B cell (primary cell): Measurements from ENCODE around the gene ZC3H18. TPM values are rescaled to one million over a fixed set of nuclear protein-coding genes. Genes with fewer than 3 reads are reported as not detected.

Experiments
- ATAC-seq: fragments of 200-7000 bp; cut with Tn5 transposase; one replicate; pipeline ENCODE4 v1.10.0; 2021; ENCODE audit warnings: low read depth, mild to moderate bottlenecking, moderate number of reproducible peaks, moderate library complexity
- CTCF ChIA-PET: fragments of 350-600 bp; sonication (Branson Sonifier 250); formaldehyde crosslinking; loops from one replicate; lab custom pipeline; 2021; ENCODE audit warnings: antibody characterized with exemption, inconsistent platforms; lab: Charles Lee
- POLR2A ChIA-PET: fragments of 350-600 bp; sonication (Branson Sonifier 250); formaldehyde crosslinking; loops from one replicate; lab custom pipeline; 2021; ENCODE audit warnings: antibody characterized with exemption; lab: Charles Lee
- DNase-seq: peaks from one replicate; pipeline ENCODE4 v3.0.0; 2013
- H2AFZ ChIP-seq: 2 replicates; pipeline ENCODE4 v1.6.1; 2012; ENCODE audit warnings: mild to moderate bottlenecking, low read depth, low read length; ENCODE audit not compliant: insufficient read depth, poor library complexity, severe bottlenecking
- H3K27ac ChIP-seq, 2 donors: 1 replicate in 1 of 2; 2 replicates in 1 of 2; pipeline ENCODE4 v1.5.1; 2012 to 2013; ENCODE audit warnings: low read length in 2 of 2, mild to moderate bottlenecking in 2 of 2, moderate library complexity in 1 of 2
- H3K27me3 ChIP-seq, 4 experiments: fragments of 200-600 bp in 1 of 4; sonication (generic) in 1 of 4; replicated peaks in 1 of 4; 1 replicate in 2 of 4; 2 replicates in 2 of 4; pipeline versions ENCODE4 v1.6.1 to v1.7.0; 2013 to 2016; ENCODE audit warnings: low read length in 3 of 4, mild to moderate bottlenecking in 2 of 4, mixed read lengths in 1 of 4, moderate library complexity in 1 of 4; ENCODE audit not compliant: insufficient read depth in 4 of 4, control insufficient read depth in 3 of 4; ENCODE audit errors: control extremely low read depth in 1 of 4
- H3K36me3 ChIP-seq, 2 experiments: replicated peaks in 1 of 2; 1 replicate in 1 of 2; 2 replicates in 1 of 2; pipeline versions ENCODE4 v1.6.1 to v1.7.1; 2013; ENCODE audit warnings: low read length in 1 of 2; ENCODE audit not compliant: insufficient read depth in 2 of 2, control insufficient read depth in 1 of 2; ENCODE audit errors: control extremely low read depth in 1 of 2, extremely low read depth in 1 of 2
- H3K4me1 ChIP-seq, 2 donors: fragments of 200-600 bp in 1 of 2; sonication (generic) in 1 of 2; 1 replicate in 1 of 2; 2 replicates in 1 of 2; pipeline versions ENCODE4 v1.5.1 to v1.6.1; 2013 to 2017; ENCODE audit warnings: low read length in 2 of 2; ENCODE audit not compliant: control insufficient read depth in 2 of 2, insufficient read depth in 2 of 2
- H3K4me2 ChIP-seq: replicated peaks from 2 replicates; pipeline ENCODE3; 2012; ENCODE audit warnings: mild to moderate bottlenecking, low read depth, low read length; ENCODE audit not compliant: poor library complexity, severe bottlenecking
- H3K4me3 ChIP-seq, 5 experiments: fragments of 200-600 bp in 1 of 5; sonication (generic) in 1 of 5; 1 replicate in 3 of 5; 2 replicates in 2 of 5; pipeline versions ENCODE4 v1.5.1 to v1.7.0; 2011 to 2016; ENCODE audit warnings: low read length in 4 of 5, mild to moderate bottlenecking in 4 of 5, low read depth in 2 of 5, control low read depth in 1 of 5, moderate library complexity in 1 of 5; ENCODE audit not compliant: insufficient read depth in 1 of 5; ENCODE audit errors: control extremely low read depth in 1 of 5, extremely low read depth in 1 of 5
- H3K79me2 ChIP-seq: fragments of 200-600 bp; sonication (generic); one replicate; pipeline ENCODE4 v1.6.0; 2016; ENCODE audit warnings: low read length; ENCODE audit not compliant: control insufficient read depth, insufficient read depth
- H3K9ac ChIP-seq: fragments of 200-600 bp; sonication (generic); 2 replicates; pipeline ENCODE4 v1.6.1; 2017; ENCODE audit warnings: mild to moderate bottlenecking, low read length, moderate library complexity
- H3K9me3 ChIP-seq, 3 donors: one replicate each; pipeline versions ENCODE4 v1.6.1 to v1.7.1; 2013; ENCODE audit warnings: low read length in 2 of 3; ENCODE audit not compliant: control insufficient read depth in 2 of 3, insufficient read depth in 1 of 3; ENCODE audit errors: control extremely low read depth in 1 of 3
- H4K20me1 ChIP-seq: 2 replicates; pipeline ENCODE4 v1.6.0; 2012; ENCODE audit warnings: mild to moderate bottlenecking, low read length; ENCODE audit not compliant: insufficient read depth, control insufficient read depth, poor library complexity, severe bottlenecking
- H3K27ac Mint-ChIP-seq: one replicate; pipeline ENCODE4 v1.8.0; 2021; ENCODE audit warnings: mixed read lengths
- H3K27me3 Mint-ChIP-seq: one replicate; pipeline ENCODE4 v1.8.0; 2021; ENCODE audit warnings: mixed read lengths
- H3K4me1 Mint-ChIP-seq: one replicate; pipeline ENCODE4 v1.8.0; 2021; ENCODE audit warnings: mixed read lengths
- H3K4me3 Mint-ChIP-seq: one replicate; pipeline ENCODE4 v1.8.0; 2021; ENCODE audit warnings: mixed read lengths
- H3K9me3 Mint-ChIP-seq: one replicate; pipeline ENCODE4 v1.8.0; 2022; ENCODE audit warnings: mixed read lengths; ENCODE audit not compliant: insufficient read depth
- CTCF ChIP-seq: fragments of 200-600 bp; IDR thresholded peaks from one replicate; pipeline ENCODE4 v1.8.0; 2022; ENCODE audit warnings: antibody characterized with exemption, mild to moderate bottlenecking
- EZH2 ChIP-seq: IDR thresholded peaks from 2 replicates; pipeline ENCODE4 v1.6.1; 2012; ENCODE audit warnings: borderline replicate concordance, low read depth, mild to moderate bottlenecking, moderate library complexity, low read length; ENCODE audit not compliant: insufficient read depth, poor library complexity, severe bottlenecking
- WGBS: methylation state at CpG from one replicate; pipeline ENCODE4 v1.1.5; 2013; ENCODE audit warnings: missing lambda C conversion rate; ENCODE audit not compliant: insufficient coverage; 5-methylcytosine and 5-hydroxymethylcytosine counted together
- intact Hi-C: fragments of 100-400 bp; cut with micrococcal nuclease; formaldehyde crosslinking; loops from one replicate; pipeline ENCODE4 v1.10.0; 2022
- polyA plus RNA-seq: library from polyadenylated mRNA; depleted of rRNA; stranded (reverse); fragments of >200 nt; gene quantifications from 2 replicates; pipeline ENCODE4 v1.2.3, GENCODE V29; 2012
- total RNA-seq, 2 donors: library from RNA; stranded (reverse); fragments of 120-200 nt in 1 of 2; gene quantifications; 1 replicate in 1 of 2; 2 replicates in 1 of 2; pipeline versions ENCODE4 v1.2.3 to v1.2.4, GENCODE V29; 2013 to 2022

ZC3H18 gene
- total and polyA plus RNA-seq, 2 donors (not counting 1 experiment from before 2014, with no cell fraction given): 40.4 to 74.2 TPM

GRCh38 chr16:88605186-88606147 is 35.3 kb downstream of the ZC3H18 start:
- intact Hi-C loops: no loop called here
- DNase-seq (no peak), ATAC-seq (no peak)
- no peak overlapping the region for H3K27ac Mint-ChIP-seq
- no peaks in the 10 kb centered on the region for H3K27me3 Mint-ChIP-seq
- TF ChIP-seq EZH2: no peak
- TF ChIP-seq CTCF: no peak
- Histone ChIP-seq H3K36me3 (peaks cover 0 to 54% of the 10 kb centered on the region in 2 experiments), H3K27me3 (no peaks in the 10 kb centered on the region), H3K9me3 (no peaks in the 10 kb centered on the region), H3K9ac (no peak overlapping the region), H3K27ac (no peak overlapping the region), H4K20me1 (peaks cover 44% of the 10 kb centered on the region), H3K79me2 (peaks cover 61% of the 10 kb centered on the region), H3K4me2 (no peak overlapping the region), H3K4me1 (peaks cover 7 to 18% of the 10 kb centered on the region in 2 donors), H2AFZ (no peak overlapping the region), H3K4me3 (no peak overlapping the region)
- ChIA-PET CTCF (no interaction called here), POLR2A (no interaction called here)
- H3K4me1 Mint-ChIP-seq: peaks cover 17% of the 10 kb centered on the region
- H3K4me3 Mint-ChIP-seq: no peak overlapping the region
- WGBS: 98% methylated on average over 10 of the region's 20 CpGs
- no peaks in the 10 kb centered on the region for H3K9me3 Mint-ChIP-seq

GRCh38 chr16:88606148-88606757 is 36.0 kb downstream of the ZC3H18 start:
- Histone ChIP-seq H3K27ac (no peak overlapping the region), H3K9ac (no peak overlapping the region), H3K4me3 (no peak overlapping the region), H3K36me3 (peaks cover 0 to 53% of the 10 kb centered on the region in 2 experiments), H3K9me3 (no peaks in the 10 kb centered on the region), H2AFZ (no peak overlapping the region), H3K4me2 (no peak overlapping the region), H3K4me1 (peaks cover 7 to 18% of the 10 kb centered on the region in 2 donors), H3K27me3 (no peaks in the 10 kb centered on the region), H4K20me1 (peaks cover 42% of the 10 kb centered on the region), H3K79me2 (peaks cover 61% of the 10 kb centered on the region)
- TF ChIP-seq CTCF (no peak), EZH2 (no peak)
- intact Hi-C loops: no loop called here
- 97% methylated on average over 17 of the region's 17 CpGs for WGBS
- Mint-ChIP-seq H3K4me3 (no peak overlapping the region), H3K9me3 (no peaks in the 10 kb centered on the region), H3K27ac (no peak overlapping the region), H3K4me1 (peaks cover 17% of the 10 kb centered on the region), H3K27me3 (no peaks in the 10 kb centered on the region)
- POLR2A ChIA-PET: no interaction called here
- ATAC-seq: no peak
- DNase-seq: no peak
- CTCF ChIA-PET: no interaction called here
